Smooth muscle cell (in vitro differentiated cells): Measurements from ENCODE around the gene CASZ1. TPM values are rescaled to one million over a fixed set of nuclear protein-coding genes. Genes with fewer than 3 reads are reported as not detected.

Source experiments
- DNase-seq: peaks from one replicate; lab custom pipeline; 2025; ENCODE audit not compliant: unreplicated experiment; lab: John Stamatoyannopoulos, UW
- H2AFZ ChIP-seq: fragments of 200-600 bp; sonication (generic); 2 replicates; pipeline ENCODE4 v1.6.0; 2016; ENCODE audit warnings: antibody characterized with exemption, low read depth, mild to moderate bottlenecking
- H3F3A ChIP-seq: fragments of 200-600 bp; sonication (generic); 2 replicates; pipeline ENCODE4 v1.6.0; 2017; ENCODE audit warnings: antibody characterized with exemption, low read depth
- H3K27ac ChIP-seq: fragments of 200-600 bp; sonication (generic); 2 replicates; pipeline ENCODE4 v1.5.1; 2016; ENCODE audit warnings: low read depth, mild to moderate bottlenecking
- H3K27me3 ChIP-seq: fragments of 200-600 bp; sonication (generic); 2 replicates; pipeline ENCODE4 v1.6.1; 2016; ENCODE audit warnings: low read depth, mild to moderate bottlenecking
- H3K36me3 ChIP-seq: fragments of 200-600 bp; sonication (generic); 2 replicates; pipeline ENCODE4 v1.5.1; 2016; ENCODE audit warnings: low read depth
- H3K4me1 ChIP-seq: fragments of 200-600 bp; sonication (generic); 2 replicates; pipeline ENCODE4 v1.5.1; 2016; ENCODE audit warnings: low read depth
- H3K4me2 ChIP-seq: fragments of 200-600 bp; sonication (generic); 2 replicates; pipeline ENCODE4 v1.6.0; 2016; ENCODE audit warnings: mild to moderate bottlenecking
- H3K4me3 ChIP-seq: fragments of 200-600 bp; sonication (generic); 2 replicates; pipeline ENCODE4 v1.5.1; 2016; ENCODE audit warnings: mild to moderate bottlenecking
- H3K79me2 ChIP-seq: fragments of 200-600 bp; sonication (generic); 2 replicates; pipeline ENCODE4 v1.6.0; 2016; ENCODE audit warnings: low read depth, mild to moderate bottlenecking
- H3K9ac ChIP-seq: fragments of 200-600 bp; sonication (generic); 2 replicates; pipeline ENCODE4 v1.6.0; 2016; ENCODE audit warnings: low read depth
- H3K9me3 ChIP-seq: fragments of 200-600 bp; sonication (generic); replicated peaks from 2 replicates; pipeline ENCODE4 v1.5.1; 2016; ENCODE audit warnings: low read depth
- H4K20me1 ChIP-seq: fragments of 200-600 bp; sonication (generic); 2 replicates; pipeline ENCODE4 v1.6.0; 2016; ENCODE audit warnings: low read depth
- CTCF ChIP-seq: fragments of 200-600 bp; sonication (generic); IDR thresholded peaks from 2 replicates; pipeline ENCODE4 v1.5.1; 2017; ENCODE audit warnings: borderline replicate concordance, mild to moderate bottlenecking, antibody characterized with exemption; ENCODE audit not compliant: insufficient read depth, poor library complexity, severe bottlenecking
- WGBS: methylation state at CpG from one replicate; pipeline ENCODE4 v1.1.7; 2016; ENCODE audit warnings: low lambda C conversion rate; 5-methylcytosine and 5-hydroxymethylcytosine counted together
- polyA plus RNA-seq: library from polyadenylated mRNA; unstranded; fragments of >200 nt; fragmentation: Nextera tagmentation; extraction: Ambion mirVana; gene quantifications from 2 replicates; pipeline ENCODE4 v1.2.1, GENCODE V29; 2016
- total RNA-seq: library from RNA; depleted of rRNA; stranded (reverse); fragments of >200 nt; gene quantifications from 2 replicates; pipeline ENCODE4 v1.2.3, GENCODE V29; 2014

The CASZ1 gene
- total and polyA plus RNA-seq, 2 experiments from 2014 or later, result 0.70 to 1.9 TPM

- no peak overlapping the region for H3K9ac ChIP-seq
- H3K4me1 ChIP-seq, result peaks cover 26% of the 10 kb centered on the region
- H3K4me3 ChIP-seq, result no peak overlapping the region
- H4K20me1 ChIP-seq, result no peaks in the 10 kb centered on the region
- H3F3A ChIP-seq, result no peaks in the 10 kb centered on the region
- TF ChIP-seq CTCF, result no peak
- WGBS, result 96% methylated on average over 25 of the region's 38 CpGs
- no peaks in the 10 kb centered on the region for H3K27me3 ChIP-seq
- H3K4me2 ChIP-seq, result no peak overlapping the region
- H3K9me3 ChIP-seq, result no peaks in the 10 kb centered on the region
- no peak overlapping the region for H2AFZ ChIP-seq
- no peaks in the 10 kb centered on the region for H3K79me2 ChIP-seq
- H3K27ac ChIP-seq, result no peak overlapping the region
- DNase-seq, result no peak
- H3K36me3 ChIP-seq, result no peaks in the 10 kb centered on the region
These were observed 148.9 kb downstream of the CASZ1 start for GRCh38 chr1:10647414-10648170.

- H3K27ac ChIP-seq, result no peak overlapping the region
- H3K4me1 ChIP-seq, result peaks cover 20% of the 10 kb centered on the region
- H3K79me2 ChIP-seq, result no peaks in the 10 kb centered on the region
- H3K9me3 ChIP-seq, result no peaks in the 10 kb centered on the region
- H3K4me2 ChIP-seq, result no peak overlapping the region
- no peaks in the 10 kb centered on the region for H3K27me3 ChIP-seq
- 93% methylated on average over 12 of the region's 12 CpGs for WGBS
- no peaks in the 10 kb centered on the region for H3K36me3 ChIP-seq
- H3K9ac ChIP-seq, result no peak overlapping the region
- TF ChIP-seq CTCF, result no peak
- H2AFZ ChIP-seq, result no peak overlapping the region
- H3F3A ChIP-seq, result no peaks in the 10 kb centered on the region
- H3K4me3 ChIP-seq, result no peak overlapping the region
- no peak for DNase-seq
- no peaks in the 10 kb centered on the region for H4K20me1 ChIP-seq
These were observed 150.0 kb downstream of the CASZ1 start for GRCh38 chr1:10646347-10646861.

GRCh38 chr1:10644307-10645128 lies 151.9 kb downstream of the CASZ1 start:
- Histone ChIP-seq H3K79me2 (no peaks in the 10 kb centered on the region), H3K27me3 (peaks cover 2% of the 10 kb centered on the region), H3K36me3 (no peaks in the 10 kb centered on the region), H2AFZ (no peak overlapping the region), H3K9ac (no peak overlapping the region), H3K4me3 (no peak overlapping the region), H3K4me2 (no peak overlapping the region), H3F3A (no peaks in the 10 kb centered on the region), H3K9me3 (no peaks in the 10 kb centered on the region), H3K27ac (no peak overlapping the region), H4K20me1 (no peaks in the 10 kb centered on the region), H3K4me1 (peaks cover 4% of the 10 kb centered on the region)
- no peak for DNase-seq
- TF ChIP-seq CTCF, result no peak
- 92% methylated on average over 31 of the region's 32 CpGs for WGBS
